ENCODE measurements around the gene DCHS2. TPM values are rescaled to one million over a fixed set of nuclear protein-coding genes. Genes with fewer than 3 reads are reported as not detected.

Gene DCHS2
- total RNA-seq, 4 donors from 2014 or later, result 2.3 to 5.0 (median 3.2) TPM

DNA sequence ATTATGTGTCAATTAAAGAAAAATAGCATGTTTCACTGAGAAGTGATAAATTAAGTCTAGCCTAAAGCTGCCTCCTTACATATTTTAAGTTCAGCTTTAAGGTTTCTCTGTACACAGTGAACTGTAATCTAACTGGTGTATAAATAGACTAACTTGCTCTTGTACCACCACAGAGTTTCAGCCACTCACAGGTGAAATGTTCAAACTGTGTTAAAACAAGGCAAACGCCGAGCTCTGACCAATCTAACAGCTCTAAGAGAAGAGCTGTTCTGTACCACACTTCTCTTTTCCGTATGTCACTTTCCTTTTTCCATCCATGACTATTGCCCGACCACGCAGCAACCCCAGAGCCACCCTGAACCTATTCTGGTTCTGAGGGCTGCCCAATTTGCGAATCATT is 64.5 kb downstream of the DCHS2 start:
- no peaks in the 10 kb centered on the region for H3K4me1 ChIP-seq
- H3K27me3 ChIP-seq, result no peaks in the 10 kb centered on the region
- no peaks in the 10 kb centered on the region for H3K9me3 ChIP-seq
- no peaks in the 10 kb centered on the region for H3K36me3 ChIP-seq
- no peak for ATAC-seq
- WGBS, 2 donors (ENCODE audit: low coverage in 1 of 2), result 66 to 70% methylated on average over 3 to 6 of the region's 6 CpGs
- TF ChIP-seq, protein P1, sequence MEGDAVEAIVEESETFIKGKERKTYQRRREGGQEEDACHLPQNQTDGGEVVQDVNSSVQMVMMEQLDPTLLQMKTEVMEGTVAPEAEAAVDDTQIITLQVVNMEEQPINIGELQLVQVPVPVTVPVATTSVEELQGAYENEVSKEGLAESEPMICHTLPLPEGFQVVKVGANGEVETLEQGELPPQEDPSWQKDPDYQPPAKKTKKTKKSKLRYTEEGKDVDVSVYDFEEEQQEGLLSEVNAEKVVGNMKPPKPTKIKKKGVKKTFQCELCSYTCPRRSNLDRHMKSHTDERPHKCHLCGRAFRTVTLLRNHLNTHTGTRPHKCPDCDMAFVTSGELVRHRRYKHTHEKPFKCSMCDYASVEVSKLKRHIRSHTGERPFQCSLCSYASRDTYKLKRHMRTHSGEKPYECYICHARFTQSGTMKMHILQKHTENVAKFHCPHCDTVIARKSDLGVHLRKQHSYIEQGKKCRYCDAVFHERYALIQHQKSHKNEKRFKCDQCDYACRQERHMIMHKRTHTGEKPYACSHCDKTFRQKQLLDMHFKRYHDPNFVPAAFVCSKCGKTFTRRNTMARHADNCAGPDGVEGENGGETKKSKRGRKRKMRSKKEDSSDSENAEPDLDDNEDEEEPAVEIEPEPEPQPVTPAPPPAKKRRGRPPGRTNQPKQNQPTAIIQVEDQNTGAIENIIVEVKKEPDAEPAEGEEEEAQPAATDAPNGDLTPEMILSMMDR (IDR thresholded peaks at IDR 0.05), result no peak
- TF ChIP-seq EP300 (IDR thresholded peaks at IDR 0.05) (no peak), POLR2AphosphoS5 (IDR thresholded peaks at IDR 0.05) (no peak), POLR2A (IDR thresholded peaks at IDR 0.05) (no peak)
- no peak overlapping the region for H3K27ac ChIP-seq
- no peak overlapping the region for H3K4me3 ChIP-seq

- Histone ChIP-seq H3K27me3 (no peaks in the 10 kb centered on the region), H3K4me3 (no peak overlapping the region), H3K9me3 (no peaks in the 10 kb centered on the region), H3K4me1 (no peaks in the 10 kb centered on the region), H3K36me3 (no peaks in the 10 kb centered on the region), H3K27ac (no peak overlapping the region)
- ATAC-seq, result no peak
- TF ChIP-seq POLR2AphosphoS5 (IDR thresholded peaks at IDR 0.05) (no peak), POLR2A (IDR thresholded peaks at IDR 0.05) (no peak), EP300 (IDR thresholded peaks at IDR 0.05) (no peak)
- TF ChIP-seq, protein P1 (IDR thresholded peaks at IDR 0.05), result no peak
- WGBS, 2 donors (ENCODE audit: low coverage in 1 of 2), result 77 to 80% methylated on average over 2 to 3 of the region's 3 CpGs
Measured at GRCh38 chr4:154425514-154425913, 66.1 kb downstream of the DCHS2 start.

DNA sequence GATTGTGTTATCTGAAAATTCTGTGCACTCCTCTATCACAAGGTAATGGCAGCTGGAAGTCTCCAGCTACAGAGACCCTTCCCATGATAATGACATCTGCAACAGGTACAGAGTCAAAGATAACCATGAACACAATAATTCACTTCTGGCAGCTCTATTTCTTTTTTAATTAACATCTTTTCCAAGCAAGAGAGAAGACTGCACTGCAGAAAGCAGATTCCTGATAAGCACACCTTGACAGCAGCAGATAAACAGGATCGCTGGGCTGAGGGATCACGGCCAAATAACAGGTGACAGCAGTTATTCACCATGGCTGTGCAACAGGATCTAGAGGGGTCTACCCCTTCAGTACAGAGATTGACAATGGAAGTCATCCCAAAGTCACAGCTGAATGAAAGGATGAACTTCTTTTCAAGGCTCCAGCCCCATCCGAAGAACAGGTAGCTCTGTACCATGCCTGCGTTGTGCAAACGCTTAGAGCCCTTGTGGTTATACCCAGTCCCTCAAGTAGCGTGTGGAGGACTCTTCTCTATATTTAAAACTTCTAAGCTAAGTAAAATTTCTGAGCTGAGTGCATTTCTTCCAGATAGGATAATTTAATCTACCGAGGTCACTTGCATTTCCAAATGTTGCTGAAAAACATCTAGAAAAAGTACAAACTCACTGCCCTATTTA is 66.7 kb downstream of the DCHS2 start:
- Histone ChIP-seq H3K27me3 (no peaks in the 10 kb centered on the region), H3K4me1 (no peaks in the 10 kb centered on the region), H3K36me3 (no peaks in the 10 kb centered on the region), H3K9me3 (no peaks in the 10 kb centered on the region), H3K27ac (no peak overlapping the region), H3K4me3 (no peak overlapping the region)
- no peak for ATAC-seq
- no peak for TF ChIP-seq POLR2A (IDR thresholded peaks at IDR 0.05)
- no peak for TF ChIP-seq EP300 (IDR thresholded peaks at IDR 0.05)
- TF ChIP-seq, protein P1 (IDR thresholded peaks at IDR 0.05), result no peak
- no peak for TF ChIP-seq POLR2AphosphoS5 (IDR thresholded peaks at IDR 0.05)
- WGBS, 2 donors (ENCODE audit: low coverage in 1 of 2), result 61 to 100% methylated on average over 2 to 4 of the region's 7 CpGs

DNA sequence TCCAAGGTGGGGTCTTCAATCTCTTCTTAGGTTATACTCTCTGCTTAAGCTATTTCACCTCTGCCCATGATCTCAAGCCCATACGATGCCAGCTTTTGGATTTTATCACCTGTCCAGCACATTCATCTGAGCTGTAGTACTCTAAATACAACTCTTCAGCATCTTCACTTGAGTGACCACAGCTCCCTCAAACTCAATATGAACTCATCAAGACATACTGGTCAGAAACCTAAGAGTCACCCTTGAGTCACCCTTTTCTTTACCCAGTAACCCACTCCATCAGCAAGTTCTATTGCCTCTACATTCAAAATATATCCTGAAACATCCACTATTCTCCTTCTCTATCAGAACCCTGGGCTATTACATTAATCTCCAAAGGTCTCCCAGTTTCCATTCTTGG is 69.4 kb downstream of the DCHS2 start:
- Histone ChIP-seq H3K27me3 (no peaks in the 10 kb centered on the region), H3K36me3 (no peaks in the 10 kb centered on the region), H3K27ac (no peak overlapping the region), H3K4me3 (no peak overlapping the region), H3K4me1 (peaks cover 0 to 6% (median 0%) of the 10 kb centered on the region in 3 donors), H3K9me3 (no peaks in the 10 kb centered on the region)
- TF ChIP-seq, protein P1 (IDR thresholded peaks at IDR 0.05), result no peak
- TF ChIP-seq EP300 (IDR thresholded peaks at IDR 0.05) (no peak), POLR2AphosphoS5 (IDR thresholded peaks at IDR 0.05) (no peak), POLR2A (IDR thresholded peaks at IDR 0.05) (no peak)
- ATAC-seq, result no peak
- WGBS, 2 donors (ENCODE audit: low coverage in 1 of 2), result 0% methylated on average over 1 of the region's 1 CpG

- Histone ChIP-seq H3K27ac (no peak overlapping the region), H3K36me3 (no peaks in the 10 kb centered on the region), H3K27me3 (no peaks in the 10 kb centered on the region), H3K9me3 (no peaks in the 10 kb centered on the region), H3K4me1 (peaks cover 0 to 10% (median 0%) of the 10 kb centered on the region in 3 donors), H3K4me3 (no peak overlapping the region)
- TF ChIP-seq POLR2A (IDR thresholded peaks at IDR 0.05), result no peak
- no peak for TF ChIP-seq EP300 (IDR thresholded peaks at IDR 0.05)
- TF ChIP-seq POLR2AphosphoS5 (IDR thresholded peaks at IDR 0.05), result no peak
- TF ChIP-seq, protein P1 (IDR thresholded peaks at IDR 0.05), result no peak
- ATAC-seq, result no peak
- 85 to 86% methylated on average over 6 of the region's 6 CpGs for WGBS, 2 donors (ENCODE audit: low coverage in 1 of 2)
Measured at GRCh38 chr4:154421618-154422017, 70.0 kb downstream of the DCHS2 start.
